ENCODE measurements around the gene NLRC3. TPM values are rescaled to one million over a fixed set of nuclear protein-coding genes. Genes with fewer than 3 reads are reported as not detected.

NLRC3 gene
- polyA plus RNA-seq, 1 of the 3 experiments (the other 2 are of a cell fraction): not detected

DNA sequence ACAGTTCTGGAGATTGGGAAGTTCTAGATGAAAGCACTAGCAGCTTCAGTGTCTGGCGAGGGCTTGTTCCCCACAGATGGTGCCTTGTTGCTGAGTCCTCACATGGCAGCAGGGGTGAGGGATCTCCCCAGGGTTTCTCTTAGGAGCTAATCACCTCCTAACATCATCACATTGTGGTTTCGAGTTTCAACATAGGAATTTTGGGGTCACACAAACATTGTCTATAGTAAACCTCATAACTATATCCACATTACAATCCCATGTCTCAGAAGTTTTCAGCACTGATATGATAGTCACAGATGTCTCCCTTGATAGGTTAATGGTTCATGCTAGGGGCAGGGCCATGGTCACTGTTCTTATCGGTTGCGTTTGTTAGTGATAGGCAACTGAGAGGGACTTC, 62.6 kb downstream of the NLRC3 start:
- TF ChIP-seq TEAD4 (IDR thresholded peaks at IDR 0.05; ENCODE audit: borderline replicate concordance, insufficient read depth) (no peak), TCF12 (IDR thresholded peaks at IDR 0.05) (no peak), TAF1 (IDR thresholded peaks at IDR 0.05; ENCODE audit: borderline replicate concordance, low read depth, low read length) (no peak), NRF1 (IDR thresholded peaks at IDR 0.05; ENCODE audit: low read depth, low read length) (no peak), EP300 (IDR thresholded peaks at IDR 0.05; ENCODE audit: borderline replicate concordance in 1 of 2, low read depth in 1 of 2, low read length in 1 of 2) (no peak)
- POLR2A ChIA-PET: no interaction called here
- Histone ChIP-seq H3K9ac (no peak overlapping the region), H3K4me1 (ENCODE audit: control insufficient read depth in 1 of 2, insufficient read depth in 2 of 2, low read depth in 1 of 2, low read length in 1 of 2) (no peaks in the 10 kb centered on the region), H2AFZ (ENCODE audit: low read depth) (no peak overlapping the region), H3K4me3 (ENCODE audit: low read depth in 2 of 2, low read length in 1 of 2) (no peak overlapping the region), H3K27ac (ENCODE audit: low read depth in 2 of 2, low read length in 1 of 2) (no peak overlapping the region), H3F3A (replicated peaks; ENCODE audit: insufficient read depth) (peaks cover 3% of the 10 kb centered on the region), H4K20me1 (ENCODE audit: insufficient read depth) (no peaks in the 10 kb centered on the region), H3K36me3 (replicated peaks in 1 of 2; ENCODE audit: control insufficient read depth in 1 of 2, insufficient read depth in 2 of 2, low read length in 1 of 2) (peaks cover 27 to 69% of the 10 kb centered on the region in 2 experiments), H3K79me2 (ENCODE audit: insufficient read depth) (no peaks in the 10 kb centered on the region), H3K27me3 (ENCODE audit: insufficient read depth) (no peaks in the 10 kb centered on the region), H3K9me3 (no peaks in the 10 kb centered on the region), H3K9me2 (no peaks in the 10 kb centered on the region), H3K4me2 (no peak overlapping the region)
- WGBS (ENCODE audit: low lambda C conversion rate): 86% methylated on average over 4 of the region's 4 CpGs
- CTCF ChIA-PET: interaction anchor here (1.2 kb wide), 1 partner anchor 14 kb away, joined by 4 read pairs; the partner anchor contains the start of gene CLUAP1
- no peak for DNase-seq

DNA sequence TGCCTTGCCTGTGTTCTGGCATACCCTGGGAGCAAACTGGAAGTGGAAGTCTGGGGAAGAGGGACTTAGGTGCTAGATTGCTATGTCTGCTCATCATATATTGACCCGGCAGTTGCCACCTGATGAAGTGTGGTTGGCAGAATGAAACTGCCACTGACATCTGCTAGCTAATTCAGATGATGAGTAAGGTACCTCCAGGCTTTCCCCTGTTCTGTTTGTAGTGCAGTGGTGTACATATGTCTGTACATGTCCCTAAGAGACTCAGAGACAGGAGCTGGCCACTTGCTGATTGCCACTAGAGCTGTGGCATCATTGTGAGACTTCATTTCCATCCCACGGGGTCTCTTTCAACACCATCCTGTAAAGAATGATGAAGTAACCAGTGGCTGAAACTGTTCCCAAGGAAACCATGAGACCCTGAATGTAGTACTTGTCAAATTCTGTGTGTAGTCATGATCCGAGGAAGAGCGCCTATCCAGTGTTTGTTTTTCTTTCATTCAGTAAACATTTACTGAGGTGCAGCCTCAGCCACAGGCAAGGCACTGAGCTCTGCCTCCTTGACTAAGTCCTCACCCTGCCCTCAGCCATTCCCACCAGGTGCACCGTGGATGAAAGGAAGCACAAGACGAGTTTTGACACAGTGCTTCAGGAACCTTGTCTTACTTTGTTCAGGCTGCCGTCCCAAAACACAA, 63.2 kb downstream of the NLRC3 start:
- H3K4me2 ChIP-seq: no peak overlapping the region
- POLR2A ChIA-PET: no interaction called here

More for the DNA sequence above, 63.2 kb downstream of the NLRC3 start:
- Histone ChIP-seq H3K4me1 (ENCODE audit: control insufficient read depth in 1 of 2, insufficient read depth in 2 of 2, low read depth in 1 of 2, low read length in 1 of 2) (no peaks in the 10 kb centered on the region), H3F3A (replicated peaks; ENCODE audit: insufficient read depth) (peaks cover 3% of the 10 kb centered on the region), H3K9me3 (no peaks in the 10 kb centered on the region), H4K20me1 (ENCODE audit: insufficient read depth) (no peaks in the 10 kb centered on the region), H3K27ac (ENCODE audit: low read depth in 2 of 2, low read length in 1 of 2) (no peak overlapping the region), H3K4me3 (ENCODE audit: low read depth in 2 of 2, low read length in 1 of 2) (no peak overlapping the region), H3K9ac (no peak overlapping the region), H3K9me2 (no peaks in the 10 kb centered on the region), H2AFZ (ENCODE audit: low read depth) (no peak overlapping the region), H3K79me2 (ENCODE audit: insufficient read depth) (no peaks in the 10 kb centered on the region), H3K27me3 (ENCODE audit: insufficient read depth) (no peaks in the 10 kb centered on the region), H3K36me3 (replicated peaks in 1 of 2; ENCODE audit: control insufficient read depth in 1 of 2, insufficient read depth in 2 of 2, low read length in 1 of 2) (peaks cover 27 to 66% of the 10 kb centered on the region in 2 experiments)
- CTCF ChIA-PET: interaction anchor here (1.2 kb wide), 1 partner anchor 14 kb away, joined by 4 read pairs; the partner anchor contains the start of gene CLUAP1
- 81% methylated on average over 6 of the region's 7 CpGs for WGBS (ENCODE audit: low lambda C conversion rate)
- DNase-seq: no peak
- no peak for TF ChIP-seq EP300 (IDR thresholded peaks at IDR 0.05; ENCODE audit: borderline replicate concordance in 1 of 2, low read depth in 1 of 2, low read length in 1 of 2)
- TF ChIP-seq, protein P1, sequence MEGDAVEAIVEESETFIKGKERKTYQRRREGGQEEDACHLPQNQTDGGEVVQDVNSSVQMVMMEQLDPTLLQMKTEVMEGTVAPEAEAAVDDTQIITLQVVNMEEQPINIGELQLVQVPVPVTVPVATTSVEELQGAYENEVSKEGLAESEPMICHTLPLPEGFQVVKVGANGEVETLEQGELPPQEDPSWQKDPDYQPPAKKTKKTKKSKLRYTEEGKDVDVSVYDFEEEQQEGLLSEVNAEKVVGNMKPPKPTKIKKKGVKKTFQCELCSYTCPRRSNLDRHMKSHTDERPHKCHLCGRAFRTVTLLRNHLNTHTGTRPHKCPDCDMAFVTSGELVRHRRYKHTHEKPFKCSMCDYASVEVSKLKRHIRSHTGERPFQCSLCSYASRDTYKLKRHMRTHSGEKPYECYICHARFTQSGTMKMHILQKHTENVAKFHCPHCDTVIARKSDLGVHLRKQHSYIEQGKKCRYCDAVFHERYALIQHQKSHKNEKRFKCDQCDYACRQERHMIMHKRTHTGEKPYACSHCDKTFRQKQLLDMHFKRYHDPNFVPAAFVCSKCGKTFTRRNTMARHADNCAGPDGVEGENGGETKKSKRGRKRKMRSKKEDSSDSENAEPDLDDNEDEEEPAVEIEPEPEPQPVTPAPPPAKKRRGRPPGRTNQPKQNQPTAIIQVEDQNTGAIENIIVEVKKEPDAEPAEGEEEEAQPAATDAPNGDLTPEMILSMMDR (IDR thresholded peaks at IDR 0.05): no peak
- no peak for TF ChIP-seq RCOR1 (IDR thresholded peaks at IDR 0.05; ENCODE audit: low read length)
- no peak for TF ChIP-seq SIN3A (IDR thresholded peaks at IDR 0.05; ENCODE audit: borderline replicate concordance, low read depth, low read length)
- no peak for TF ChIP-seq PBX3 (IDR thresholded peaks at IDR 0.05)
- no peak for TF ChIP-seq NRF1 (IDR thresholded peaks at IDR 0.05; ENCODE audit: low read depth, low read length)
- TF ChIP-seq ELF1 (IDR thresholded peaks at IDR 0.05): no peak
- TF ChIP-seq IRF3 (IDR thresholded peaks at IDR 0.05; ENCODE audit: low read depth, low read length): no peak
- no peak for TF ChIP-seq TAF1 (IDR thresholded peaks at IDR 0.05; ENCODE audit: borderline replicate concordance, low read depth, low read length)
- TF ChIP-seq MEF2A (IDR thresholded peaks at IDR 0.05; ENCODE audit: borderline replicate concordance, low read depth): no peak
- TF ChIP-seq SMC3 (IDR thresholded peaks at IDR 0.05; ENCODE audit: low read depth, low read length): no peak
- no peak for TF ChIP-seq GABPA (IDR thresholded peaks at IDR 0.05; ENCODE audit: low read depth)
- TF ChIP-seq TEAD4 (IDR thresholded peaks at IDR 0.05; ENCODE audit: borderline replicate concordance, insufficient read depth): no peak
- TF ChIP-seq POLR2AphosphoS5 (IDR thresholded peaks at IDR 0.05; ENCODE audit: low read depth, low read length): no peak
- TF ChIP-seq YY1 (IDR thresholded peaks at IDR 0.05; ENCODE audit: low read depth): no peak
- TF ChIP-seq, protein P2, sequence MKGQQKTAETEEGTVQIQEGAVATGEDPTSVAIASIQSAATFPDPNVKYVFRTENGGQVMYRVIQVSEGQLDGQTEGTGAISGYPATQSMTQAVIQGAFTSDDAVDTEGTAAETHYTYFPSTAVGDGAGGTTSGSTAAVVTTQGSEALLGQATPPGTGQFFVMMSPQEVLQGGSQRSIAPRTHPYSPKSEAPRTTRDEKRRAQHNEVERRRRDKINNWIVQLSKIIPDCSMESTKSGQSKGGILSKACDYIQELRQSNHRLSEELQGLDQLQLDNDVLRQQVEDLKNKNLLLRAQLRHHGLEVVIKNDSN (IDR thresholded peaks at IDR 0.05; ENCODE audit: borderline replicate concordance, low read depth): no peak
- TF ChIP-seq FOXM1 (IDR thresholded peaks at IDR 0.05; ENCODE audit: low read depth): no peak
